NCI-H446 (cell line): ENCODE data around the gene TMEM59L.
"Not testable (repeated sequence)": the region's sequence is repeated elsewhere in the genome, so short reads cannot be mapped to it uniquely, and the experiment has no call there.

ENCODE experiments used
- DNase-seq, 2 experiments: peaks; one replicate each; lab custom pipeline; 2025; lab: John Stamatoyannopoulos, UW

Gene TMEM59L

DNA sequence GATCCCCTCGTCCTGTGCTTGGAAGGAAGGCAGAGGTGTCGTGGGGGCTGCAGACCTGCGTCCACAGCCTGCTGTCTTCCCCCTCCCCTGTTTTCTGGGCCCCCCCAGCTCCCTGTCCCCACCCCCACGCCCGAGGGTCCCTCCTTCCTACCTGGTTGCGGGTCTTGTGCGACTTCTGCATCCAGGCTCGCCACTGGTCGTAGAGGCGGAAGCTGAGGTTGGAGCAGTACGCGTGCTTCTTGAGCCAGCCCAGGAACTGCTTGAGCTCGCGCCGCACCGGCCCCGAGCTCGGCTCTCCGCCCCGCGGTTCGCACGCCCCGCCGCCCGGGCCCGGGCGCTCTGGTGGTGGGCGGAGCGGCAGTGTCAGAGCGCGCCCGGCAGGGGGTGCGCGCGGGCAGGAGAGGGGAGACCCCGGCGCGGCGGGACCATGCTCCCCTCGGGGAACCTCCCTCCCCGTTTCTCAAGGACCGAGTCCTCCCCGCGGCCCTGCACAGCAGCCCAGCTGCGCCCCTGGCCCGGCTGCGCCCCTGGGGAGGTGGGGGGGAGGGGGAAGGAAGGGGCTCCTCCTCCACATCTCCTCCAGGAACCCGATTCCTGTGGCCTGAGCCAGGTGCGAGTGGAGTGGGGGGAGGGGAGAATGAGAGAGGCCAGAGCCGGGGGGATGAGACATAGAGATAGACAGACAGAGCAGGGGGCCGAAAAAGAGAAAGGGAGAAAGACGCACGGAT lies 18.4 kb upstream of the TMEM59L start:
- DNase-seq, result peak in 1 of 2 experiments; percentile 28

- DNase-seq, result no peak
Measured at GRCh38 chr19:18594824-18595373, 17.8 kb upstream of the TMEM59L start.

DNA sequence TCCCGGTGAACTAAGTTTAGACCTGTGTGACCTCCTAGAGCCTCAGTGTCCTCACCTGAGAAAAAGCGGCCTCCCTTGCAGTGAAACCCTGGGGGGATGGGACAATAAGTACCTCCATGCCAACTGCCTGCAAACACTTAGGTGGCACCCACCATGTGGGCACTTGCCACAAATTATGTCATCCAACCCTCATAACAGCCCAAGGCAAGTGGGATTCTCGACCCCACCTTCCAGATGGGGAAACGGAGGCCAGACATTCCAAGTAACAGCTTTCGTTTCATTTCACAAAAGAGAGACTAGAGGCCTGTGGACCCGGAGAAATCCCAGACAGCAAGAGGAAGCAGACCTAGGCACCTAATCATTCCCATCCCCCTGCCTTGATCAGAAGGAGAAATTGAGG lies 17.2 kb upstream of the TMEM59L start:
- DNase-seq, result no peak

- no peak for DNase-seq
Measured at GRCh38 chr19:18596752-18597157, 15.9 kb upstream of the TMEM59L start.

- DNase-seq, result no peak
Measured at GRCh38 chr19:18597809-18598660, 14.6 kb upstream of the TMEM59L start.

DNA sequence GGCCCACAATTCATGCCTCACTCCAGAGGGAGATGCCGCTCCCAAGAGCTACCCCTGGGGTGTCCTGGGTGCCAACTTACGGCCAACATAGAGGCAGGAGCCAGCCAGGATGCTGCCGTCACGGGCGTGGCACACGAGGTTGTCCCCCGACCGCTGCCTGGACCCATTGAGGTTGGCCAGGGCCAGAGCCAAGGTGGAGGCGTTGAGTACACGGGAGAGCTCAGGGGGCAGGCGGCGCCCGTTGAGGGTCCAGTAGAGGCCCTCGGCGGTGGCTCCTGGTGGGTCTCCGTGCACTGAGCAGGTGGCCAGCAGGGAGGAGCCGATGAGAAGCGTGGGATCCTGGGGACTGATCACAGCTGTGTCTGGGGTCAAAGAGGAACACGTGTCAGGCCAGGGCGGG lies 13.2 kb upstream of the TMEM59L start:
- no peak for DNase-seq

GRCh38 chr19:18600692-18601397 lies 11.8 kb upstream of the TMEM59L start:
- DNase-seq, result not testable (repeated sequence)

- no peak for DNase-seq
Measured at GRCh38 chr19:18601875-18602274, 10.8 kb upstream of the TMEM59L start.

DNA sequence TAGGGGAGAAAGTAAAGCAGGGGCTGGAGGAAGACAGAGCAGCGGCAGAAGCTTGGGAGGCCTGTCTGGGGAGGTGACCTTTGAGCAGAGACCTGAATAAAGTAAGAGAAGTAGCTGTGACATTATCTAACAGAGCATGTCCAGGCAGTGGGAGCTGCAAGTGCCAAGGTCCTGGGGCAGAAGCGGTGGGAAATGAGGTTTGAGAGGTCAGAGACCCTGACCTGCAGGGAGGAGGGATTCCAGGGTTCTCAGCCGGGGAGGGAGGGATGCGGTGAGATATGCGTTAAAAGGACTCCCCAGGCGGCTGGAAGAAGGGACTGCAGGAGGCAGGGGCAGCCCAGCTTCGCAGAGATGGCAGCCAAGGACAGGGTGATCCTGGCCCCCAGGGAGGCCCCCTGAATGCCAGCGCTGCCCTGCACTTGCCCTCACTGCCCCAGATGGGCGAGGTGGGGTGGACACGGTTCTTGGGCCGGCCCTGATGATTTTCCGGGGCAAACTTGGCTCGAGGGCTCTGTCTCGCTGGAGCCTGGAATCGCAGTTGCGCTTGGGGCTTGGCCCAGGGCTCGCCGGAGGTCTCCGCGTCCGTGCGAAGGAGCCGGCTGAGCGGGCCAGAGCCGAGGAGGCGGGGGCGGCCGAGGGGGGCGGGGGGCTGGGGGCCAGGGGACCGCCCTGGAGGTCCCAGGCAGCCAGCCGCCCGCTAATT lies 9.3 kb upstream of the TMEM59L start:
- no peak for DNase-seq

DNA sequence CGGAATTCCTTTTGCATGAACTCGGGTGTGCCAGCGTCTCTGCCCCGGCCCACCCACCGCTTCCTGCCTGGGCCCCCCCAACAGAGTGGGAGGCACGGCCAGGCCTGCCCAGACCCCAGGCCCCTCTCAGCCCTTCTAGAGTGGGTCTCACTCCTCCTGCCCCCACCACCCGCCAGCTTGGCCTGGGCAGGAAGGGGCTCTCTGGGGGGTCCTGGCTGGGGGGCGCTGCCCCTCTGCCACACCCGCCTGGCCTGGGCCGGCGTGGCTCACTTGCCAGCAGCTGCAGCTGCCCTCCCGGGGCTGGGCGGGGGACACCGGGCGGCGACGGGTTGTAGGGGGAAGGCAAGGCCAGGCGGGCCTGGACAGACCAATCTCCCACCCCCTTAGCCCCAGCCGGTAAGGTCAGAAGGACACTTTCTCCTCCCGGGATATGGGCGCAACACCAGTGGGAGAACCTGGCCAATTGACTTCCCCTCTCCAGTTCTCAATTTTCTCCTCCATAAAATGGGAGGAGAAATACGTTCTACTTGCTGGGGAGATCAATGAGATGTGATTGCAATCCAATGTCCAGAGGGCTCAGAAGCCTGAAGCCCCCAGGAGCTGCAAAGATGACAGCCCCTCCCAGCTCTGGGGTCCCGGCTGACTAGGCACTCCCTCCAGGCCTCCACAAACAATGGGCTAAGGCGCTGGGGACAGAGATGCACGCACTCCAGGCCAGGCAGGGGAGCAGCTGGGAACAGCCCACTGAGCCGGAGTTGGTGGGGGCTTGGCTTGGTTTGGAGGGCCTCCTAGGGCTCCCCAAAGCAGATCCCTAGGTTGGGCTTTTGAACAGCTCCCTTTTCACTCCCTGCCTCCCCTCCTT lies 8.5 kb upstream of the TMEM59L start:
- no peak for DNase-seq

- DNase-seq, result no peak
Measured at GRCh38 chr19:18604820-18605159, 7.9 kb upstream of the TMEM59L start.

GRCh38 chr19:18605196-18605545 lies 7.5 kb upstream of the TMEM59L start:
- DNase-seq, result no peak

GRCh38 chr19:18605546-18606280 lies 7.0 kb upstream of the TMEM59L start:
- no peak for DNase-seq

DNA sequence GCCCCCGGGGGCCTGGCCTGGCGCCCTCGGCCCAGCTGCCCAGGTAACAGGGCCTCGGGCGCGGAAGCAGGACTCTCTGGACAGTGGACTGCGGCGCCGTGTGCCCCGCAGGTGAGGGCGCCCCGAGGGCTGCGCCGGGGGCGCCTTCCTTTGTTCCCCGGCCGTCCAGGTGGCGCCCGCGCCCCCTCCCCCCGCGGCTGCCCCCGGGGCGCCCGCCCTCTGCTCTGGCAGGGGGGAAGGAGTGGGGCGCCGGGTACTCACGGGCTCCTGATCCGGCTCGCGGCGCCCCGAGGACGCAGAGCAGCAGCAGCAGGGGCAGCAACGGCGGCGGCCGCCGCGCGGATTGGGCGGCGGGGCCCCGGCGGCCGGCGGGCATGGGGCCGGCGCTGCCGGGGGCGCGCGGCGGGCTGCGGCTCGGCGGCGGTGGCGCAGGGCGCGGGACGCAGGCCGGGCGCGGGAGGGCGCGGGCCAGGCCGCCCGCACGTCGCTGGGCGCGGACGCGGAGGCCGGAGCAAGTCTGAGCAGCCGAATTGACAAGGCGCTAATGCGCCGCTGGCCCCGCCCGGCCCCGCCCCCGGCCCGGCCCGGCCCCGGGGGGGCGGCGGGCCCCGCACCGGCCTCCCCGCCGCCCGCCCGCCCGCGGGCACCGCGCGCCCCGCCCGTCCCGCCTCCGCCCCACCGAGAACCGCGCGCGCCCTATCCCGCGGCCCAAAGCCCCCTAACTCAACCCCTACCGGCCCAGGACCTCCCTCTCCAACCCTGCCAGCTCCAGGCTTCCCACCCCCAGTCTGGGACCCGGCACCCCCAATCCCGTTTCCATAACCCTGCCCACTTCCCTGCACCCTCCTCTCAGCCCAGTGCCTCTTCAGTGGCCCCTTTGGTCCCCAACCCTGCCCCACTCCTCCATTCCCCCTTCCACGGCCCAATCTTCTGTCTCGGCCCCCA lies 6.1 kb upstream of the TMEM59L start, which contains the start of gene CRLF1:
TSS of gene CRLF1 (minus strand) at position 519 of the 945 bp plus-strand sequence. CDS start at position 376, 143 bp downstream.
- DNase-seq, result peak in 1 of 2 experiments; percentile 18

- no peak for DNase-seq
Measured at GRCh38 chr19:18607226-18608101, 5.2 kb upstream of the TMEM59L start.

- no peak for DNase-seq
Measured at GRCh38 chr19:18608102-18608804, 4.4 kb upstream of the TMEM59L start.
